ENCODE measurements around the gene GEN1. TPM values are rescaled to one million over a fixed set of nuclear protein-coding genes. Genes with fewer than 3 reads are reported as not detected.

The GEN1 gene
- total and polyA plus RNA-seq, 2 donors (not counting 1 experiment from before 2014, with no cell fraction given) = 16.7 to 105 TPM

DNA sequence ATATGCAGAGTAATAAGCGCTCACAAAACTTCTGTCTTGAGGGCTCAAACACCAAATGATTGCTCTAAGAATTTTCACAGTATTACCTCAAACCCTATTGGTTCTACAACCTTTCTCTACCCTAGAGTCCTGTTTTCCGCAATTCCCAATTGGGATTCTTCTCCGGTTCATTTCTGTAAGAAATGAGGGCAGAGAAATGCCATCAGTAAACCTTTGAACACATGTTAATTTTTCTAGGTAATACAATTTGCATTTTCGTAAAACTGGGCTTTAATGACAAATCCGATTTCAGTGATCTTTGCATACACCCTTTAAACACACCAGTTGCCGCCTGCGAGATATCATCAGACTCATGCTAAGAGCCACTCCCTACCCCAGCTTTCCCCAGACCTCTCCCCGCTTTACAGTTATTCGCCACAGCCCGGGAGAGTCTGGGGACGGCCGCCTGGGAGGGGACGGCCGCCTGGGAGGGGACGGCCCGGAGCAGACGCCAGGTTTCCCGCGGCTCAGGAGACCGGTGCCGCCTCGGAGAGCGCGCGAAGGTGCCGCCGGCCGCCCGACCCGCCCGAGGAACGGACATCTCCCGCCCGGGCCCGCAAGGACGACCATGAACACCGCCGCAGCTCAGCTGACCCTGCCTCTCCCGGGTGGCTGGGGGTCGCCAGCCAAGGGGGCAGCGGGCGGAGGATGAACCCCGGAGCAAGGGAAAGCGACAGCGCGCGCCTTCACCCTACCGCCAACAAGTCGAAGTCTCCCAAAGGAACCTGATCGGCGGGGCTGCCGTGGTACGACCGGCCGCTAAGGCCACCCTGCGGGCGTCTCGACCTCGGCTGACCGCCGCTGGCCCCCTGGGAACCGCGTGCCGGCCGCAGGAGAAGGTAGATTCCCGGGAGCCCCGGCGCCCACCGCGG is 791 bp upstream of the GEN1 start:
- H3K9ac ChIP-seq (ENCODE audit: low read length) = peak overlapping the region; percentile 87
- H4K20me1 ChIP-seq (ENCODE audit: control insufficient read depth, insufficient read depth, low read length, poor library complexity, severe bottlenecking) = no peaks in the 10 kb centered on the region
- peak; percentile 76 for DNase-seq
- H2AFZ ChIP-seq (ENCODE audit: insufficient read depth, low read depth, low read length, poor library complexity, severe bottlenecking) = peak overlapping the region; percentile 85
- peaks cover 72% of the 10 kb centered on the region for H3K79me2 ChIP-seq (ENCODE audit: control insufficient read depth, insufficient read depth, low read length)
- H3K36me3 ChIP-seq (replicated peaks in 1 of 2; ENCODE audit: control extremely low read depth in 1 of 2, control insufficient read depth in 1 of 2, extremely low read depth in 1 of 2, insufficient read depth in 2 of 2, low read length in 1 of 2) = no peaks in the 10 kb centered on the region
- TF ChIP-seq CTCF (IDR thresholded peaks at IDR 0.05) (no peak), EZH2 (IDR thresholded peaks at IDR 0.05; ENCODE audit: borderline replicate concordance, insufficient read depth, low read depth, low read length, poor library complexity, severe bottlenecking) (no peak)
- H3K27ac Mint-ChIP-seq = peak overlapping the region; percentile 87
- peaks cover 36% of the 10 kb centered on the region in 2 donors for H3K4me1 ChIP-seq (ENCODE audit: control insufficient read depth in 2 of 2, insufficient read depth in 2 of 2, low read length in 2 of 2)
- H3K4me2 ChIP-seq (replicated peaks; ENCODE audit: low read depth, low read length, poor library complexity, severe bottlenecking) = peak overlapping the region; percentile 91
- peak overlapping the region; percentile 86 to 92 (median 91) for H3K4me3 ChIP-seq (ENCODE audit: control extremely low read depth in 1 of 5, extremely low read depth in 1 of 5, insufficient read depth in 1 of 5, low read depth in 2 of 5, low read length in 4 of 5)
- intact Hi-C loops (cut with micrococcal nuclease) = loop anchor here (1.0 to 5.0 kb wide), 6 partner anchors 34 to 1091 kb away; no protein-coding TSS in a partner anchor
- 1% methylated on average over 67 of the region's 70 CpGs for WGBS (ENCODE audit: insufficient coverage)
- peak overlapping the region; percentile 81 for H3K4me3 Mint-ChIP-seq
- H3K9me3 ChIP-seq (ENCODE audit: control extremely low read depth in 1 of 3, control insufficient read depth in 2 of 3, insufficient read depth in 1 of 3, low read length in 2 of 3) = no peaks in the 10 kb centered on the region
- POLR2A ChIA-PET = interaction anchor here (1.0 to 1.9 kb wide), 5 partner anchors 52 to 125 kb away, joined by 6 to 14 read pairs (median 7); partner anchors contain the start of gene KCNS3
- H3K4me1 Mint-ChIP-seq = peaks cover 52% of the 10 kb centered on the region
- H3K27ac ChIP-seq (ENCODE audit: low read length in 2 of 2) = peak overlapping the region; percentile 94 to 96
- H3K9me3 Mint-ChIP-seq (ENCODE audit: insufficient read depth) = no peaks in the 10 kb centered on the region
- H3K27me3 ChIP-seq (replicated peaks in 1 of 4; ENCODE audit: control extremely low read depth in 1 of 4, control insufficient read depth in 3 of 4, insufficient read depth in 4 of 4, low read length in 3 of 4) = no peaks in the 10 kb centered on the region
- CTCF ChIA-PET = interaction anchor here (0.9 to 1.3 kb wide), 3 partner anchors 14 to 78 kb away, joined by 3 to 4 read pairs (median 3); no protein-coding TSS in a partner anchor
- ATAC-seq (ENCODE audit: low read depth) = peak; percentile 29
- H3K27me3 Mint-ChIP-seq = no peaks in the 10 kb centered on the region

Data from B cell (primary cell).